ENCODE results near the gene CYB5D1.

Gene CYB5D1

GRCh38 chr17:7887038-7887481 is 29.3 kb downstream of the CYB5D1 start:
- no peak for DNase-seq

GRCh38 chr17:7887482-7888183 is 29.8 kb downstream of the CYB5D1 start:
- peak; percentile 92 to 96 for DNase-seq

- peak in 1 of 2 experiments; percentile 45 for DNase-seq
Observed at GRCh38 chr17:7888184-7888920, 30.5 kb downstream of the CYB5D1 start, which contains the start of gene CHD3. Gene CHD3, plus strand, starts transcription at chr17:7888789. Its CDS starts 212 bp downstream, at chr17:7889001.

GRCh38 chr17:7889166-7889955 is 31.6 kb downstream of the CYB5D1 start:
- DNase-seq, result peak; percentile 95 to 98

- no peak for DNase-seq
Observed at GRCh38 chr17:7893187-7893880, 35.5 kb downstream of the CYB5D1 start.

- DNase-seq, result no peak
Observed at GRCh38 chr17:7894226-7894625, 36.4 kb downstream of the CYB5D1 start.

GRCh38 chr17:7894866-7895265 is 37.1 kb downstream of the CYB5D1 start:
- DNase-seq, result no peak

GRCh38 chr17:7897090-7897489 is 39.3 kb downstream of the CYB5D1 start:
- no peak for DNase-seq

GRCh38 chr17:7897773-7898172 is 40.0 kb downstream of the CYB5D1 start:
- peak in 1 of 2 experiments; percentile 20 for DNase-seq

- DNase-seq, result no peak
Observed at GRCh38 chr17:7903154-7904103, 45.6 kb downstream of the CYB5D1 start.

- no peak for DNase-seq
Observed at GRCh38 chr17:7909089-7909488, 51.3 kb downstream of the CYB5D1 start.

- DNase-seq, result no peak
Observed at GRCh38 chr17:7910281-7910680, 52.5 kb downstream of the CYB5D1 start.

- DNase-seq, result no peak
Observed at GRCh38 chr17:7910711-7911110, 52.9 kb downstream of the CYB5D1 start.

- DNase-seq, result no peak
Observed at GRCh38 chr17:7911116-7911515, 53.3 kb downstream of the CYB5D1 start.
